Measurements from ENCODE around the gene DMXL1.

GRCh38 chr5:119171686-119172085 is 100.8 kb downstream of the DMXL1 start:
- TF ChIP-seq, protein P1, sequence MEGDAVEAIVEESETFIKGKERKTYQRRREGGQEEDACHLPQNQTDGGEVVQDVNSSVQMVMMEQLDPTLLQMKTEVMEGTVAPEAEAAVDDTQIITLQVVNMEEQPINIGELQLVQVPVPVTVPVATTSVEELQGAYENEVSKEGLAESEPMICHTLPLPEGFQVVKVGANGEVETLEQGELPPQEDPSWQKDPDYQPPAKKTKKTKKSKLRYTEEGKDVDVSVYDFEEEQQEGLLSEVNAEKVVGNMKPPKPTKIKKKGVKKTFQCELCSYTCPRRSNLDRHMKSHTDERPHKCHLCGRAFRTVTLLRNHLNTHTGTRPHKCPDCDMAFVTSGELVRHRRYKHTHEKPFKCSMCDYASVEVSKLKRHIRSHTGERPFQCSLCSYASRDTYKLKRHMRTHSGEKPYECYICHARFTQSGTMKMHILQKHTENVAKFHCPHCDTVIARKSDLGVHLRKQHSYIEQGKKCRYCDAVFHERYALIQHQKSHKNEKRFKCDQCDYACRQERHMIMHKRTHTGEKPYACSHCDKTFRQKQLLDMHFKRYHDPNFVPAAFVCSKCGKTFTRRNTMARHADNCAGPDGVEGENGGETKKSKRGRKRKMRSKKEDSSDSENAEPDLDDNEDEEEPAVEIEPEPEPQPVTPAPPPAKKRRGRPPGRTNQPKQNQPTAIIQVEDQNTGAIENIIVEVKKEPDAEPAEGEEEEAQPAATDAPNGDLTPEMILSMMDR (IDR thresholded peaks at IDR 0.05; ENCODE audit: low read length), result no peak
- TF ChIP-seq EZH2 (IDR thresholded peaks at IDR 0.05; ENCODE audit: borderline replicate concordance, low read length), result no peak
